Karpas-422 (cell line): ENCODE results near the gene SEMA3F. TPM values are rescaled to one million over a fixed set of nuclear protein-coding genes. Genes with fewer than 3 reads are reported as not detected.

Source experiments
- DNase-seq: peaks from one replicate; pipeline ENCODE4 v3.0.0-alpha.2; 2015
- H2AFZ ChIP-seq: fragments of 200-600 bp; sonication (generic); 2 replicates; pipeline ENCODE4 v1.6.1; 2014; ENCODE audit warnings: antibody characterized with exemption, low read length, mixed read lengths
- H3K27ac ChIP-seq: fragments of 200-600 bp; sonication (generic); 2 replicates; pipeline ENCODE4 v1.5.1; 2014; ENCODE audit warnings: mild to moderate bottlenecking, low read length, moderate library complexity
- H3K27me3 ChIP-seq: fragments of 200-600 bp; sonication (generic); 2 replicates; pipeline ENCODE4 v1.6.1; 2014; ENCODE audit warnings: low read length, mixed read lengths
- H3K36me3 ChIP-seq: fragments of 200-600 bp; sonication (generic); 2 replicates; pipeline ENCODE4 v1.6.1; 2014; ENCODE audit warnings: low read length, mixed read lengths; ENCODE audit not compliant: insufficient read depth
- H3K4me1 ChIP-seq: fragments of 200-600 bp; sonication (generic); 2 replicates; pipeline ENCODE4 v1.6.1; 2014; ENCODE audit warnings: mild to moderate bottlenecking, low read length, mixed read lengths
- H3K4me2 ChIP-seq: fragments of 200-600 bp; sonication (generic); 2 replicates; pipeline ENCODE4 v1.6.1; 2014; ENCODE audit warnings: low read length, low read depth, mild to moderate bottlenecking; ENCODE audit not compliant: poor library complexity, severe bottlenecking
- H3K4me3 ChIP-seq: fragments of 200-600 bp; sonication (generic); 2 replicates; pipeline ENCODE4 v1.5.1; 2014; ENCODE audit warnings: mild to moderate bottlenecking, antibody characterized with exemption, low read length, mixed read lengths
- H3K79me2 ChIP-seq: fragments of 200-600 bp; sonication (generic); 2 replicates; pipeline ENCODE4 v1.6.1; 2014; ENCODE audit warnings: mild to moderate bottlenecking, low read length, mixed read lengths
- H3K9ac ChIP-seq: fragments of 200-600 bp; sonication (generic); 2 replicates; pipeline ENCODE4 v1.6.0; 2014; ENCODE audit warnings: low read length
- H3K9me2 ChIP-seq: fragments of 200-600 bp; sonication (generic), shearing (Covaris generic); replicated peaks from 2 replicates; pipeline ENCODE4 v1.6.0; 2014; ENCODE audit warnings: mild to moderate bottlenecking, low read length, moderate library complexity; ENCODE audit not compliant: insufficient read depth
- H3K9me3 ChIP-seq: fragments of 300-700, 200-600 bp; sonication (generic); 2 replicates; pipeline ENCODE4 v1.6.1; 2014; ENCODE audit warnings: low read length, mixed read lengths
- H4K20me1 ChIP-seq: fragments of 200-600 bp; sonication (generic); 2 replicates; pipeline ENCODE4 v1.6.1; 2014; ENCODE audit warnings: mild to moderate bottlenecking, antibody characterized with exemption, low read length, low read depth; ENCODE audit not compliant: insufficient read depth
- small RNA-seq: library from RNA; depleted of rRNA; stranded (forward); fragments of <200 nt; gene quantifications from one replicate; pipeline ENCODE3, GENCODE V24; 2014
- total RNA-seq: library from RNA; depleted of rRNA; stranded (reverse); fragments of >200 nt; shearing (Covaris generic); gene quantifications from 2 replicates; pipeline ENCODE4 v1.2.3, GENCODE V29; 2014; ENCODE audit warnings: low replicate concordance; rRNA removed

The SEMA3F gene
- total RNA-seq, 1 experiment from 2014 or later = not detected

GRCh38 chr3:50237133-50237651 is 82.1 kb downstream of the SEMA3F start:
- no peak overlapping the region for H2AFZ ChIP-seq
- H3K9me2 ChIP-seq = no peaks in the 10 kb centered on the region
- H4K20me1 ChIP-seq = peaks cover 43% of the 10 kb centered on the region
- H3K4me2 ChIP-seq = peak overlapping the region; percentile 89
- H3K9ac ChIP-seq = peak overlapping the region; percentile 95
- peak; percentile 63 for DNase-seq
- no peaks in the 10 kb centered on the region for H3K9me3 ChIP-seq
- peak overlapping the region; percentile 90 for H3K27ac ChIP-seq
- peaks cover 59% of the 10 kb centered on the region for H3K79me2 ChIP-seq
- peaks cover 10% of the 10 kb centered on the region; the same call in 1 of the 2 replicates for H3K36me3 ChIP-seq
- H3K4me3 ChIP-seq = peak overlapping the region; percentile 95
- peaks cover 53% of the 10 kb centered on the region for H3K4me1 ChIP-seq
- H3K27me3 ChIP-seq = no peaks in the 10 kb centered on the region

- Histone ChIP-seq H4K20me1 (peaks cover 43% of the 10 kb centered on the region), H3K4me2 (peak overlapping the region; percentile 89), H3K9ac (peak overlapping the region; percentile 95), H3K4me1 (peaks cover 60% of the 10 kb centered on the region), H3K4me3 (peak overlapping the region; percentile 95), H3K9me2 (no peaks in the 10 kb centered on the region), H2AFZ (no peak overlapping the region), H3K27ac (peak overlapping the region; percentile 90), H3K9me3 (no peaks in the 10 kb centered on the region), H3K27me3 (no peaks in the 10 kb centered on the region), H3K79me2 (peaks cover 65% of the 10 kb centered on the region), H3K36me3 (peaks cover 10% of the 10 kb centered on the region; the same call in 1 of the 2 replicates)
- peak; percentile 95 for DNase-seq
These were observed 82.8 kb downstream of the SEMA3F start for GRCh38 chr3:50237754-50238548.

- peak overlapping the region; percentile 95 for H3K9ac ChIP-seq
- peak overlapping the region; percentile 89 for H3K4me2 ChIP-seq
- H3K4me3 ChIP-seq = peak overlapping the region; percentile 95
- peaks cover 67% of the 10 kb centered on the region for H3K4me1 ChIP-seq
- H3K27me3 ChIP-seq = no peaks in the 10 kb centered on the region
- no peaks in the 10 kb centered on the region for H3K9me2 ChIP-seq
- no peak for DNase-seq
- H4K20me1 ChIP-seq = peaks cover 43% of the 10 kb centered on the region
- H3K79me2 ChIP-seq = peaks cover 71% of the 10 kb centered on the region
- H3K36me3 ChIP-seq = peaks cover 10% of the 10 kb centered on the region; the same call in 1 of the 2 replicates
- no peaks in the 10 kb centered on the region for H3K9me3 ChIP-seq
- H2AFZ ChIP-seq = no peak overlapping the region
- peak overlapping the region; percentile 90 for H3K27ac ChIP-seq
These were observed 83.5 kb downstream of the SEMA3F start for GRCh38 chr3:50238549-50239026.

Small RNAs within 50 kb of the gene (small RNA-seq; reads per million reads assigned to genes)
- gene MIR566 (not detected), gene MIR5787 (not detected)

Other genes with a start within 250 kb of the SEMA3F start
- gene MON1A, start 225.5 kb upstream of the SEMA3F start, total RNA-seq = 9.6 and 9.8 TPM in 2 replicates
- gene RBM6, start 215.2 kb upstream of the SEMA3F start, total RNA-seq = 88.3 and 109 TPM in 2 replicates
- gene RBM5, start 66.4 kb upstream of the SEMA3F start, total RNA-seq = 179 and 239 TPM in 2 replicates
- not detected in 2 replicates for gene GNAT1, start 36.3 kb downstream of the SEMA3F start, total RNA-seq
- not detected in 2 replicates for gene SLC38A3, start 49.9 kb downstream of the SEMA3F start, total RNA-seq
- 151 and 174 TPM in 2 replicates for gene GNAI2, start 80.9 kb downstream of the SEMA3F start, total RNA-seq
- gene SEMA3B, start 113.8 kb downstream of the SEMA3F start, total RNA-seq = 0.15 and 0.29 TPM in 2 replicates
- 0.14 TPM in 1 of 2 replicates, not detected in the other for gene LSMEM2, start 123.8 kb downstream of the SEMA3F start, total RNA-seq
- gene IFRD2, start 137.1 kb downstream of the SEMA3F start, total RNA-seq = 75.2 and 82.1 TPM in 2 replicates
- gene HYAL3, start 144.1 kb downstream of the SEMA3F start, total RNA-seq = 9.3 and 17.2 TPM in 2 replicates
- 18.1 and 20.3 TPM in 2 replicates for gene NAA80, start 144.1 kb downstream of the SEMA3F start, total RNA-seq
- 0.14 and 0.71 TPM in 2 replicates for gene HYAL1, start 148.2 kb downstream of the SEMA3F start, total RNA-seq
- gene HYAL2, start 167.4 kb downstream of the SEMA3F start, total RNA-seq = 12.8 and 22.5 TPM in 2 replicates
- 38.1 and 49.6 TPM in 2 replicates for gene TUSC2, start 172.9 kb downstream of the SEMA3F start, total RNA-seq
- 33.3 and 69.4 TPM in 2 replicates for gene RASSF1, start 185.5 kb downstream of the SEMA3F start, total RNA-seq
- gene ZMYND10, start 190.4 kb downstream of the SEMA3F start, total RNA-seq = 1.3 and 1.4 TPM in 2 replicates
- gene NPRL2, start 195.5 kb downstream of the SEMA3F start, total RNA-seq = 51.2 and 71.1 TPM in 2 replicates
- gene CYB561D2, start 195.5 kb downstream of the SEMA3F start, total RNA-seq = 32.5 and 35.0 TPM in 2 replicates
- gene TMEM115, start 204.2 kb downstream of the SEMA3F start, total RNA-seq = 13.8 and 25.8 TPM in 2 replicates